ENCODE measurements around the gene LRRN4.

DNA sequence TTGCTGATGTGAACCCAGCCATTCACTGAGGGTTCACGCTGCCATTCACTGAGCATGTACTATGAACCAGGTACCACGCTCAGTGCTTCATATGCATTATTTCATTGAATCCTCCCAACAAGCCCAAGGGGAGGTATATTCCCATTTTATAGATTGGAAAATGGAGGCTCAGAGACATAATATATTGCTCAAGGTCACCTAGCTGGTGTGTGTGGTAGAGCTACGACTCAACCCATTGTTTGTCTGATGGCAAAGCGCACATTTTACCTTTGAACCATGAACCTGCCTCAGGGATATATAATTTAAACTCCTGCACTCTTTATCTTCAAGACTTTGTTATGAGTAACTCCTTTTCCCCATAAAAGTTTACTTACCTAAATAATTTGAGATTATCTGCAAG lies 40.7 kb upstream of the LRRN4 start:
- TF ChIP-seq, protein P1, sequence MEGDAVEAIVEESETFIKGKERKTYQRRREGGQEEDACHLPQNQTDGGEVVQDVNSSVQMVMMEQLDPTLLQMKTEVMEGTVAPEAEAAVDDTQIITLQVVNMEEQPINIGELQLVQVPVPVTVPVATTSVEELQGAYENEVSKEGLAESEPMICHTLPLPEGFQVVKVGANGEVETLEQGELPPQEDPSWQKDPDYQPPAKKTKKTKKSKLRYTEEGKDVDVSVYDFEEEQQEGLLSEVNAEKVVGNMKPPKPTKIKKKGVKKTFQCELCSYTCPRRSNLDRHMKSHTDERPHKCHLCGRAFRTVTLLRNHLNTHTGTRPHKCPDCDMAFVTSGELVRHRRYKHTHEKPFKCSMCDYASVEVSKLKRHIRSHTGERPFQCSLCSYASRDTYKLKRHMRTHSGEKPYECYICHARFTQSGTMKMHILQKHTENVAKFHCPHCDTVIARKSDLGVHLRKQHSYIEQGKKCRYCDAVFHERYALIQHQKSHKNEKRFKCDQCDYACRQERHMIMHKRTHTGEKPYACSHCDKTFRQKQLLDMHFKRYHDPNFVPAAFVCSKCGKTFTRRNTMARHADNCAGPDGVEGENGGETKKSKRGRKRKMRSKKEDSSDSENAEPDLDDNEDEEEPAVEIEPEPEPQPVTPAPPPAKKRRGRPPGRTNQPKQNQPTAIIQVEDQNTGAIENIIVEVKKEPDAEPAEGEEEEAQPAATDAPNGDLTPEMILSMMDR (conservative IDR thresholded peaks at IDR 0.05; ENCODE audit: low read depth, low read length), result no peak
- TF ChIP-seq SMC3 (IDR thresholded peaks at IDR 0.05; ENCODE audit: low read depth, low read length), result no peak
- TF ChIP-seq MAZ (IDR thresholded peaks at IDR 0.05; ENCODE audit: borderline replicate concordance, low read depth, low read length), result no peak
- TF ChIP-seq POLR2A (IDR thresholded peaks at IDR 0.05; ENCODE audit: low read depth, low read length), result no peak
- no peak for TF ChIP-seq BHLHE40 (IDR thresholded peaks at IDR 0.05; ENCODE audit: low read depth, low read length)
- no peak for TF ChIP-seq FOS (IDR thresholded peaks at IDR 0.05; ENCODE audit: low read depth, low read length)
- no peak for TF ChIP-seq MXI1 (IDR thresholded peaks at IDR 0.05; ENCODE audit: borderline replicate concordance, low read depth, low read length)
- no peak for TF ChIP-seq MAFK (IDR thresholded peaks at IDR 0.05; ENCODE audit: low read depth, low read length)
- no peak for TF ChIP-seq RCOR1 (IDR thresholded peaks at IDR 0.05; ENCODE audit: insufficient replicate concordance, low read length)
- no peak for TF ChIP-seq CHD1 (IDR thresholded peaks at IDR 0.05; ENCODE audit: low read depth, low read length)
- no peak for TF ChIP-seq CEBPB (IDR thresholded peaks at IDR 0.05; ENCODE audit: low read depth, low read length)
- no peak for TF ChIP-seq RAD21 (IDR thresholded peaks at IDR 0.05; ENCODE audit: low read length)
- TF ChIP-seq RFX5 (IDR thresholded peaks at IDR 0.05; ENCODE audit: low read depth, low read length), result no peak

Data from IMR-90 (cell line).